ENCODE results near the gene RBMS1. TPM values are rescaled to one million over a fixed set of nuclear protein-coding genes. Genes with fewer than 3 reads are reported as not detected.

RBMS1 gene
- polyA plus RNA-seq, 1 donor (not counting 4 experiments of a cell fraction or from before 2014, with no cell fraction given): 89.1 TPM

- no peaks in the 10 kb centered on the region for H3K36me3 ChIP-seq (ENCODE audit: control insufficient read depth in 2 of 2, extremely low read depth in 1 of 2, insufficient read depth in 2 of 2, low read length in 2 of 2)
- H3K9me1 ChIP-seq (ENCODE audit: control insufficient read depth, extremely low read depth, insufficient read depth, low read length): peaks cover 4% of the 10 kb centered on the region
- H3K4me1 ChIP-seq (ENCODE audit: control insufficient read depth, extremely low read depth, insufficient read depth, low read length): peaks cover 2% of the 10 kb centered on the region
- H3K27me3 ChIP-seq (ENCODE audit: control insufficient read depth, extremely low read depth, insufficient read depth, low read length): no peaks in the 10 kb centered on the region
- H3K79me2 ChIP-seq (ENCODE audit: control insufficient read depth, insufficient read depth, low read length): peaks cover 78% of the 10 kb centered on the region
- H4K20me1 ChIP-seq (ENCODE audit: control insufficient read depth, extremely low read depth, insufficient read depth, low read length): no peaks in the 10 kb centered on the region
- DNase-seq (ENCODE audit: low read depth, low spot score) (no peak), FAIRE-seq (no peak)
- no peak overlapping the region for H2AFZ ChIP-seq (ENCODE audit: control insufficient read depth, low read length)
- no peak overlapping the region for H3K9ac ChIP-seq (ENCODE audit: control insufficient read depth, extremely low read depth, insufficient read depth, low read length)
- no peak overlapping the region for H3K27ac ChIP-seq (ENCODE audit: control insufficient read depth, insufficient read depth, low read length)
- H3K9me3 ChIP-seq (ENCODE audit: control insufficient read depth, low read depth, low read length): no peaks in the 10 kb centered on the region
- no peak for TF ChIP-seq CTCF (optimal IDR thresholded peaks at IDR 0.05 in 1 of 3, IDR thresholded peaks at IDR 0.05 in 1 of 3, conservative IDR thresholded peaks at IDR 0.05 in 1 of 3; ENCODE audit: extremely low read depth in 1 of 3, insufficient read depth in 2 of 3, low read length in 3 of 3)
- no peak for TF ChIP-seq EZH2 (IDR thresholded peaks at IDR 0.05; ENCODE audit: low read length)
- dilution Hi-C loops (cut with MboI; ENCODE audit: extremely low pct_ligation_motif_present, low sequenced_read_pairs): no loop called here
- H3K4me3 ChIP-seq (ENCODE audit: control insufficient read depth in 2 of 3, extremely low read depth in 1 of 3, insufficient read depth in 2 of 3, low read depth in 1 of 3, low read length in 3 of 3): no peak overlapping the region
- H3K4me2 ChIP-seq (ENCODE audit: control insufficient read depth, extremely low read depth, insufficient read depth, low read depth, low read length): no peak overlapping the region
Observed at GRCh38 chr2:160484859-160485520, 8.6 kb downstream of the RBMS1 start.

GRCh38 chr2:160482673-160483072 lies 10.9 kb downstream of the RBMS1 start:
- no peak for FAIRE-seq
- dilution Hi-C loops (cut with MboI; ENCODE audit: extremely low pct_ligation_motif_present, low sequenced_read_pairs): no loop called here
- H3K9me3 ChIP-seq (ENCODE audit: control insufficient read depth, low read depth, low read length): no peaks in the 10 kb centered on the region
- no peak overlapping the region for H3K4me2 ChIP-seq (ENCODE audit: control insufficient read depth, extremely low read depth, insufficient read depth, low read depth, low read length)
- H3K27ac ChIP-seq (ENCODE audit: control insufficient read depth, insufficient read depth, low read length): no peak overlapping the region
- H3K79me2 ChIP-seq (ENCODE audit: control insufficient read depth, insufficient read depth, low read length): peaks cover 80% of the 10 kb centered on the region
- TF ChIP-seq EZH2 (IDR thresholded peaks at IDR 0.05; ENCODE audit: low read length): no peak
- TF ChIP-seq CTCF (optimal IDR thresholded peaks at IDR 0.05 in 1 of 3, IDR thresholded peaks at IDR 0.05 in 1 of 3, conservative IDR thresholded peaks at IDR 0.05 in 1 of 3; ENCODE audit: extremely low read depth in 1 of 3, insufficient read depth in 2 of 3, low read length in 3 of 3): no peak
- H2AFZ ChIP-seq (ENCODE audit: control insufficient read depth, low read length): no peak overlapping the region
- H3K4me3 ChIP-seq (ENCODE audit: control insufficient read depth in 2 of 3, extremely low read depth in 1 of 3, insufficient read depth in 2 of 3, low read depth in 1 of 3, low read length in 3 of 3): no peak overlapping the region
- H3K27me3 ChIP-seq (ENCODE audit: control insufficient read depth, extremely low read depth, insufficient read depth, low read length): no peaks in the 10 kb centered on the region
- H3K9me1 ChIP-seq (ENCODE audit: control insufficient read depth, extremely low read depth, insufficient read depth, low read length): peaks cover 4% of the 10 kb centered on the region
- H4K20me1 ChIP-seq (ENCODE audit: control insufficient read depth, extremely low read depth, insufficient read depth, low read length): no peaks in the 10 kb centered on the region
- no peaks in the 10 kb centered on the region for H3K36me3 ChIP-seq (ENCODE audit: control insufficient read depth in 2 of 2, extremely low read depth in 1 of 2, insufficient read depth in 2 of 2, low read length in 2 of 2)
- H3K9ac ChIP-seq (ENCODE audit: control insufficient read depth, extremely low read depth, insufficient read depth, low read length): no peak overlapping the region
- no peak for DNase-seq (ENCODE audit: low read depth, low spot score)
- H3K4me1 ChIP-seq (ENCODE audit: control insufficient read depth, extremely low read depth, insufficient read depth, low read length): peaks cover 2% of the 10 kb centered on the region

Measured in keratinocyte (primary cell).